GM19372 (cell line): ENCODE data around the gene AIF1L.

Experiments used
- ATAC-seq: cut with Tn5 transposase; IDR thresholded peaks from one replicate; pipeline ENCODE4 v1.9.1; 2021; ENCODE audit warnings: mild to moderate bottlenecking, low read depth, moderate library complexity; ENCODE audit not compliant: unreplicated experiment

Gene AIF1L

GRCh38 chr9:131076347-131077195 lies 19.8 kb upstream of the AIF1L start:
- no peak for ATAC-seq

GRCh38 chr9:131078427-131079366 lies 17.6 kb upstream of the AIF1L start:
- no peak for ATAC-seq

DNA sequence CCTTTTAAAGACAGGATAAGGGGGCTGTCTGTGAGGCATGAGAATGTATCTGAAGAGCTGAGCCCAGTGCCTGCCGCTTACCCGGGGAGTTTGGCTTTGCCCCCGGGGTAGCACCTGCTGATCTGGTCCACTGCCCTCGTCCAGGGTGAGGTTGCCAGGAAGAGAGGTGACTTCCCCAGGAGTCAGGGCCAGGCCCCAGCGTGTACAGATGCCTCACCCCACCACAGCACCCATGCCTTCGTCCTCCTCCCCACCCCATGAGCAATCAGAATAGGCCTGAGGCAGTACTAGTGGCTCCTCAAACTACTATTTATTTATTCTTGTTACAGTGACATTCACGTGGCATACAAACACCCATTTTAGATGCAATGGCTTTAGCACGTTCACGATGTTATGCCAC lies 15.7 kb upstream of the AIF1L start:
- no peak for ATAC-seq

DNA sequence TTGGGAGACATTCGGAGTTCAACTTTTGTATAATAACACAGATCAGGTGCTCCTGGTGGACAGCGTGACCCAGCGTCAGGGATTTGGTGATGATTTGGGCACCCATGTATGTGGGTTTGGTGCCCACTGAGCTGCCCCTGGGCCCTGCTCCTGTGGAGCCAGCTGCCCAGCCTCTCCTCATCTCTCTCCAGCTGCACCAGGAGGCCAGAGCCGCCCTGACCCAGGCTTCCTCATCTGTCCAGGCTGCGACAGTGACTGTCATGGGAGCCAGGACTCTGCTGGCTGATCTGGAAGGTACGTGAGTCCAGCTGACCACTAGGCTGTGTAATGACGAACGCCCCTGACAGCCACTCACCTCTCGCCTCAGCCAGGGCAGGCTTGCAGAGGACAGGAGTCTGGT lies 14.5 kb upstream of the AIF1L start:
- ATAC-seq: no peak

DNA sequence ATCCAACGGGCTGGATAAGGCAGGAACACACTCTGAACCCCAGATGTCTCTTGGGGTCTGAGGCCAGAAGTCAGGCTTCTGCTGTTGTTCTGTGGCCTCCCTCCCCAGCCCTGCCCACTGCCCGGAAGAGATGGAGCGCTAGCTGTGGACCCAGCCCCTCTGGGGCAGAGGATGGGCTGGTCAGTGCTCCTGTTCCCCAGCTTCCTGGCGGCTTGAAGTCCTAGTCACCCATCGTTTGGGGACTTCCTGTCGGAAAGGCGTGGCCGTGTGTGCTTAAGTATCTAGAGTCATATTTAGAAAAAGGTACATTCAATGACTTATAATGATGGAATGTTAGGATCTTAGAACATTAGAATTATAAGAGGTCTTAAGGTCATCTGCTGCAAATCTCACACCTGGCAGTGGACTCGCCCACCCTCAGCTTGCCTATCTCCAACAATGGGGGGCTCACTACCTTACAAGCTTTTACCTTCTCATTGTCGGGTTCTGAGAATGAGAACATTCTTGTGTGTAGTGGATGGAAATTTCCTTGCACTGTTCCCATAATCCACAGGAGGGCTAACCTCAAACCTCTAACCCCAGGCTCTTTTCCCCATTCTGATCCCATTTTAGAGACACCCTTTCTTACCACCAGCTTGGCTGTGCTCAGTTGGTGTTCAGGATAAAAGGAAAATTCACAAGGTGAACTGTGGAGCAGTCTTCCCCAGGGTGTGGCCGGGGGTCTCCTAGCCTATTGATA lies 13.4 kb upstream of the AIF1L start:
- no peak for ATAC-seq

GRCh38 chr9:131084661-131085369 lies 11.5 kb upstream of the AIF1L start:
- no peak for ATAC-seq

DNA sequence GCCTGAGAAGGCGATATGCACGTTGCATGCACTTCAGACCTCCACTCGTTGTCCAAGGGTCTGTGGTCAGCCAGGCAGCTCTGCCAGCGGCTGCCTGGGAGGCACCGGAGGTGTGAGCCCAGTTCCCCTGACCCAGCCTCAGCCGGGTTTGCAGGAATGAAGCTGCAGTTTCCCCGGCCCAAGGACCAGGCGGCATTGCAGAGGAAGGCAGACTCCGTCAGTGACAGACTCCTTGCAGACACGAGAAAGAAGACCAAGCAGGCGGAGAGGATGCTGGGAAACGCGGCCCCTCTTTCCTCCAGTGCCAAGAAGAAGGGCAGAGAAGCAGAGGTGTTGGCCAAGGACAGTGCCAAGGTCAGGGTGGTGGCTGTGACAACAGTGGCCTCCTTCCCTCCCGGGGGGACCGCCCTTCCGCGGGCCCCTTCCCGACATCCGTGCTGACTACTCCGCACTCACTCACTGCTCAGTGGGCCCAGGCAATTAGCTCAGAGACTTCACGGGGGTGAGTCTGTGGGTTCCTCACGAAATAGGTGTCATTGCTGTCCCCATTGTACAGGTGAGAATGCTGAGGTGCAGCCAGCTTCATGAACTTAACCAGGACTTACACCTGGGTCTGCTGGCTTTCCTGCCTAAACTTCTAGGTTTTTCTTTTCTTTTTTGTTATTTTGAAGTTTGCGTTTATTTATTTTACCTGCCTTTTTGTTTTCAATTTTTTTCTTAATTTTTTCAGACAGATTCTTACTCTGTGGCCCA lies 10.8 kb upstream of the AIF1L start:
- no peak for ATAC-seq

- no peak for ATAC-seq
These were observed 8.9 kb upstream of the AIF1L start for GRCh38 chr9:131087354-131087893.

DNA sequence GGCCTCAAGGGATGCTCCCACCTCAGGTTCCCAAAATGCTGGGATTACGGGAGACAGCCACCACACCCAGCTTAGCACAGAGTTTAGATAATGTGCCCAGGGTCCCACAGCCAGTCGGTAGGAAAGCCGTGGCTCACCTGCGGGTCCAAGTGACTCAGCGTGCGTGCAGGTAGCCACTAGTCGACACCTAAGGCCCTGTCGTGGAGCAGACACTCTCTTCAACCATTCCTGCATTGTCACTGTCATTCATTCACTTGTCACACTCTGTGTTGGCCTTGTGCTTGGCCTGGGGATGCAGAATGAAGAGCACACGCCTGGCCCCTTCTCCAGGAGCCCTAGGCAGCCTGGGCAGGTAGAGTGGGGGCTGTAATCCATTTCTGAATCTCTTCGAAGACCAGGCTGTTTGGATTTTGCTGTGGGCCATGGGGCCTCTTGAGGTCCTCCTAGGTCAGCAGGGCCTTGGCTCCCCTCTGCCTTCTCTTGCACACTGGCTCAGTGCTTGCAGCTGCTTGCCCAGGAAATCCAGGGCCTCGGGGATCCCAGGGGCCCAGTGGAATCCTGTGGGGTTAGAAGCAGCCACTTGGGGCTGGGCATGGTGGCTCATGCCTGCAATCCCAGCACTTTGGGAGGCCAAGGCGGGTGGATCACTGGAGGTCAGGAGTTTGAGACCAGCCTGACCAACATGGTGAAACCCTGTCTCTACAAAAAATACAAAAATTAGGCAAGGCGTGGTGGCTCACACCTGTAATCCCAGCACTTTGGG lies 6.1 kb upstream of the AIF1L start:
- ATAC-seq: no peak

- no peak for ATAC-seq
These were observed 4.9 kb upstream of the AIF1L start for GRCh38 chr9:131091352-131091992.

- no peak for ATAC-seq
These were observed 4.3 kb upstream of the AIF1L start for GRCh38 chr9:131092030-131092429.

DNA sequence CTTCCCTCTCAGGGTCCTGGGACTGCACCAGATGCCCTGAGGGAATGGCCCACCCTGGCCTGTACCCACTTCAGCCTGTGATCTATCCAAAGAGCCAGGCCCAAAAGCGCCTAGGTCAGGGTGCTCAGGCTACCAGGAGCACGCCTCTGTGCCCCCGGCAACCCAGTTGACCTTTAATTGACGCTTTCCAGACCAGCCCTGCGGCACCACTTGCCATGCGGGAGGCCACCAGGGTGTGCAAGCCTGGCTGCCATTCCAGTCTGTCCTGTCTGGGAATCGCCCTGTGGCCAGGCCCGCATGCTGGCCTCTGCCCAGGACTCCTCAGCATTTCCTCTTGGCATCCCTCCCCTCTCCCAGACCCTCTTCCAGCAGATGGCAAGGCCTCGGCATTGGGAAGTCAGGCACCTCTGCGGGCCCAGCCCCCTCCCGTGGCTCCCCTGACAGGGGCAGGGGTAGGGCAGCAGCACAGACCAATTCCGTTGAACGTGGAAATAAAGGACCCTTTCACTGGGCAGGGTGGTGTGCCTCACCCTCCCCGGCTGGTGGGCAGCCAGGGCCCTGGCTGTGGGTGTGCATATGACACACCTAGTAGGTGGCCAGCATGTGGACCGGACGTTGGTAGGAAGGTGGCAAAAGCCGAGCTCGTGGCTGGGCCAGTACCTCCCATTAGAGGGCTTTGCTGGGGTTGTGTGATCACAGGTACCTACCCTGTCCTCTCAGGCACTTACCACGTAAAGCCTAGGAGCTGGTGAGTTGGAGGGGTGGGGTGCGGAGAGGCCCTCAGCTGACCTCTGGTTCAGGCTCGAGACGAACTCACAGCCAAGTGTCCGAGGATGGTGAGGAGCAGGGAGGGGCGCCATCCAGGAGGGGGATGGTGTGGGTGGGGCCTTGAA lies 3.5 kb upstream of the AIF1L start:
- ATAC-seq: no peak

DNA sequence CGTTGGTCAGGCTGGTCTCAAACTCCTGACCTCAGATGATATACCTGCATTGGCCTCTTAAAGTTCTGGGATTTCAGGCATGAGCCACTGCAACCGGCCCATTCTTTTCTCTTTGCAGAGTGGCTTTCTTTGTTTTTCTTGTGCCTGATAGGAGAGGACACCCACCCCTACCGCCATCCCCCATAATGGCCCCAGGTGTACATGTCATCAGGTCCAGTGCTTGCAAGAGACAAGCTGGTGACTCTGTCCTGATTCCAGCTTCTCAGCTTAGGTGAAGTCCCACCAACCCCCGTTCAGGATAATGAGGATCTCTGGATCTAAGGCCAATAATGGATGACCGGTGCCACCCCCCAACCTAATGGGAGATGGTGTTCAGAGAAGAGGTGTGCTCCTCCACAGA lies 2.3 kb upstream of the AIF1L start:
- ATAC-seq: no peak

DNA sequence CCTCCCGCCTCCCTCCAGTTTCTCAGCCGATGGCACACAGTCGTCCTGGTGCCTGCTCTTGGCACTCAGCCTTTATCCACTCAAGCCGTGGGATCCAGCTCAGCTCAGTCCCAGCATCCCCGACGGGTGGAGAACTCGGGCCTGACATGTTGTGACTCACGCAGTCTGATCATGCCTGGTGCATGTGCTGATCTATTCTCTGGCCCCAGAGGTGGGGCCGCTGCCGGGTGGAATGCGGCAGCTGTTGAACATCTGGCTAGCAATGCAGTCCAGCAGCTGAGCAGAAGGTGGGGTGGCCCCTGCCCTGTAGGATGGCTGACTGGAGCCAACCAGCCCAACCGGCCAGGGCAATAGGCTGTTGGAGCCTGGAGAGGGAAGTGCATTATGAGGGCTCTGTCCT lies 1.7 kb upstream of the AIF1L start:
- no peak for ATAC-seq

GRCh38 chr9:131095666-131096268 lies 564 bp upstream of the AIF1L start:
- no peak for ATAC-seq

DNA sequence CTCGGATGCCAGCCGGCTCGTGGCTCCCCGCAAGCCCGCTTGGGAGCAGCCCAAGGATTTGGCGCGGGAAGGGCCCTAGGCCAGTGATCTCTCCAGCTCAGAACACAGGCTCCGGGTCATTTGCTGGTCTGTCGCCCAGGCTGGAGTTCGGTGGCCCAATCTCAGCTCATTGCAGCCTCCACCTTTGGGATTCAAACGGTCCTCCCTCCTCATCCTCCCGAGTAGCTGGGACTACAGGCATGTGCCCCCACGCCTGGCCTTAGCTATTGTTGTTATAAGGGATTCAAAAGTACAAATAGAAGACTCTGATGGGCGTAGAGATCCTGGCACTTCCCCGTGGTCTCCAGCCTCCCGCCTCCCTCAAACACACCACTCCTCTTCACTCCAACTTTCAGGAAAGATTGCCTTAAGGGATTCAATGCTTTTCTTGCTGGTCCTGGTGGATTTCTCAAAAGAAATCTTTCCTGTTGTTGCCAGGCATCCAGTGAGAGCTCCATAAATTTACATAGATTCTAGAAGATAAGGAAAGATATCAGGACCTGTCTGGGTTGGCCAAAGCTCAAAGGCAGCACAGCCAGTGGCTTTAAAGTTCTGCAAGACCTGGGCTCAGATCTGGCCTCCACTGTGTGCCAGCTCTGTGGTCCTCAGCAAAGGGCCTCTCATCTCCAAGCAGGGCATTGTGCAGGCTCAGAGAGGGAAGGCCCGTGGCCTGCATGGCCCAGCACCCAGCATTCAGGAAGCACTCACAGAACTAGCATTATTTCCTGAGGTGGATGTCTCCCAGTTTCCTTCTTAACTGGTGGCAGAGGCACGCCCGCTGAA lies 1.0 kb downstream of the AIF1L start:
- ATAC-seq: no peak
